OCI-LY3 (cell line): ENCODE data around the gene PEX7.

Source experiments
- H2AFZ ChIP-seq: fragments of 200-600, 300-600 bp; shearing (Covaris generic); 2 replicates; pipeline ENCODE4 v1.6.0; 2014; ENCODE audit warnings: antibody characterized with exemption, low read depth, low read length
- H3K27ac ChIP-seq: fragments of 200-600, 300-600 bp; sonication (generic); 2 replicates; pipeline ENCODE4 v1.5.1; 2014; ENCODE audit warnings: mild to moderate bottlenecking, low read length, moderate library complexity, mixed read lengths
- H3K27me3 ChIP-seq: fragments of 200-600, 300-600 bp; sonication (generic); 2 replicates; pipeline ENCODE4 v1.6.1; 2014; ENCODE audit warnings: low read depth, low read length, mixed read lengths
- H3K36me3 ChIP-seq: fragments of 200-600, 300-600 bp; sonication (generic); replicated peaks from 2 replicates; pipeline ENCODE3; 2014; ENCODE audit warnings: low read depth, low read length, mixed read lengths
- H3K4me1 ChIP-seq: fragments of 300-600, 200-600 bp; sonication (generic); 2 replicates; pipeline ENCODE4 v1.6.1; 2014; ENCODE audit warnings: low read length, mixed read lengths
- H3K4me2 ChIP-seq: fragments of 200-600, 300-600 bp; sonication (generic); 2 replicates; pipeline ENCODE4 v1.6.1; 2014; ENCODE audit warnings: low read length, mixed read lengths
- H3K4me3 ChIP-seq: fragments of 300-600, 200-600 bp; sonication (generic); 2 replicates; pipeline ENCODE4 v1.5.1; 2014; ENCODE audit warnings: antibody characterized with exemption, mild to moderate bottlenecking, low read length, moderate library complexity
- H3K79me2 ChIP-seq: fragments of 300-600, 200-600 bp; shearing (Covaris generic); 2 replicates; pipeline ENCODE4 v1.6.1; 2014; ENCODE audit warnings: mild to moderate bottlenecking, low read length, mixed read lengths
- H3K9ac ChIP-seq: fragments of 300-600, 200-600 bp; shearing (Covaris generic); 2 replicates; pipeline ENCODE4 v1.6.0; 2014; ENCODE audit warnings: mild to moderate bottlenecking, low read length, moderate library complexity
- H3K9me3 ChIP-seq: fragments of 200-600, 300-600 bp; shearing (Covaris generic); 2 replicates; pipeline ENCODE4 v1.6.1; 2014; ENCODE audit warnings: low read length, mixed read lengths; ENCODE audit not compliant: insufficient read depth
- H4K20me1 ChIP-seq: fragments of 200-600, 300-600 bp; sonication (generic); 2 replicates; pipeline ENCODE4 v1.6.1; 2016; ENCODE audit warnings: low read length, mixed read lengths; ENCODE audit not compliant: insufficient read depth
- EZH2phosphoT487 ChIP-seq: fragments of 200-600 bp; shearing (Covaris generic); IDR thresholded peaks from 2 replicates; pipeline ENCODE4 v1.6.1; 2018; ENCODE audit warnings: antibody characterized with exemption, mixed run types, low read depth
- TF ChIP-seq, protein P1 (sequence below): fragments of 200-600, 300-600 bp; sonication (generic); IDR thresholded peaks from 2 replicates; pipeline ENCODE4 v1.5.1; 2014; ENCODE audit warnings: antibody characterized with exemption, low read length, low read depth

The PEX7 gene

DNA sequence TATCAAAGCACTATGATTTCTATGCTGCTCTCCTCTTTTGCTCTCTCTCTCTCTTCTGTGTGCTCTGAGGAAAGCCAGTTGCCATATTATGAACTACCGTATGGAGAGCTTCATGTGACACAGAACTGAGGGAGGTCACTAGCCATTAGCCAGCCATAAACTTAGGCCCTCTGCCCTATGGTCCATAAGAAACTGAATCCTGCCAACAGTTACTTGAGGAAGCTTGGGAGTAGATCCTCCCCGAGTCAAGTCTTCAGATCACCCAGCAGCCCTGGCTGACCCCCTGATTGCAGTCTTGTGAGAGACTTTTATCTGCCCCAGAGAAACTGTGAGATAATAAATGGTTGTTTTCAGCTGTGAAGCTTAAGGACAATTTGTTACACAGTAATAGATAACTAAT lies 5.7 kb upstream of the PEX7 start:
- no peaks in the 10 kb centered on the region for H3K4me1 ChIP-seq
- no peak overlapping the region for H3K27ac ChIP-seq
- no peaks in the 10 kb centered on the region for H3K27me3 ChIP-seq
- H3K4me3 ChIP-seq = no peak overlapping the region
- H3K79me2 ChIP-seq = no peaks in the 10 kb centered on the region
- H3K4me2 ChIP-seq = no peak overlapping the region
- no peak overlapping the region for H2AFZ ChIP-seq
- H4K20me1 ChIP-seq = no peaks in the 10 kb centered on the region
- no peak for TF ChIP-seq EZH2phosphoT487
- TF ChIP-seq, protein P1, sequence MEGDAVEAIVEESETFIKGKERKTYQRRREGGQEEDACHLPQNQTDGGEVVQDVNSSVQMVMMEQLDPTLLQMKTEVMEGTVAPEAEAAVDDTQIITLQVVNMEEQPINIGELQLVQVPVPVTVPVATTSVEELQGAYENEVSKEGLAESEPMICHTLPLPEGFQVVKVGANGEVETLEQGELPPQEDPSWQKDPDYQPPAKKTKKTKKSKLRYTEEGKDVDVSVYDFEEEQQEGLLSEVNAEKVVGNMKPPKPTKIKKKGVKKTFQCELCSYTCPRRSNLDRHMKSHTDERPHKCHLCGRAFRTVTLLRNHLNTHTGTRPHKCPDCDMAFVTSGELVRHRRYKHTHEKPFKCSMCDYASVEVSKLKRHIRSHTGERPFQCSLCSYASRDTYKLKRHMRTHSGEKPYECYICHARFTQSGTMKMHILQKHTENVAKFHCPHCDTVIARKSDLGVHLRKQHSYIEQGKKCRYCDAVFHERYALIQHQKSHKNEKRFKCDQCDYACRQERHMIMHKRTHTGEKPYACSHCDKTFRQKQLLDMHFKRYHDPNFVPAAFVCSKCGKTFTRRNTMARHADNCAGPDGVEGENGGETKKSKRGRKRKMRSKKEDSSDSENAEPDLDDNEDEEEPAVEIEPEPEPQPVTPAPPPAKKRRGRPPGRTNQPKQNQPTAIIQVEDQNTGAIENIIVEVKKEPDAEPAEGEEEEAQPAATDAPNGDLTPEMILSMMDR = no peak
- no peaks in the 10 kb centered on the region for H3K9me3 ChIP-seq
- H3K36me3 ChIP-seq = no peaks in the 10 kb centered on the region
- no peak overlapping the region for H3K9ac ChIP-seq

DNA sequence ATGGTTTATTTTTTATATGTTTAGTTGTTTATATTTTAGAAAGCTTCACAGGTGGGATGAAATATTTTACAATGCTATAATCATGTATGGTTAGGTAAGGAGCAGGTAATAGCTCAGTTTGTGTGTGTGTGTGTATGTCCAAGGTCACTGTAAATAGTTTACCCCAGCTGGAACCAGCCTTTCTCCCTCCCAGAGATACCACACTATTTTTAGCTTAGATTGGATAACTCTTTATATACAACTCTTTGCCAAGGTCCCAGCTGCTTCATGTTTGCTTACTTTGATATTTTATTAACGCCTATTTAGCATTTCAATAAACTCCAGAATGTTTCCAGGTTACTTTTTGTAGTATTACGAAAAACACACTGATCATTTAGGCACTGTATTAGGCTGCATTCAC lies 1.8 kb upstream of the PEX7 start:
- H3K4me1 ChIP-seq = peaks cover 4% of the 10 kb centered on the region; the same call in 1 of the 2 replicates
- no peaks in the 10 kb centered on the region for H3K27me3 ChIP-seq
- no peak overlapping the region for H3K4me2 ChIP-seq
- no peak overlapping the region for H3K27ac ChIP-seq
- no peak overlapping the region for H2AFZ ChIP-seq
- no peaks in the 10 kb centered on the region for H3K9me3 ChIP-seq
- no peaks in the 10 kb centered on the region for H3K79me2 ChIP-seq
- H4K20me1 ChIP-seq = no peaks in the 10 kb centered on the region
- H3K4me3 ChIP-seq = no peak overlapping the region
- no peak overlapping the region for H3K9ac ChIP-seq
- H3K36me3 ChIP-seq = no peaks in the 10 kb centered on the region
- TF ChIP-seq, protein P1 = no peak
- TF ChIP-seq EZH2phosphoT487 = no peak

DNA sequence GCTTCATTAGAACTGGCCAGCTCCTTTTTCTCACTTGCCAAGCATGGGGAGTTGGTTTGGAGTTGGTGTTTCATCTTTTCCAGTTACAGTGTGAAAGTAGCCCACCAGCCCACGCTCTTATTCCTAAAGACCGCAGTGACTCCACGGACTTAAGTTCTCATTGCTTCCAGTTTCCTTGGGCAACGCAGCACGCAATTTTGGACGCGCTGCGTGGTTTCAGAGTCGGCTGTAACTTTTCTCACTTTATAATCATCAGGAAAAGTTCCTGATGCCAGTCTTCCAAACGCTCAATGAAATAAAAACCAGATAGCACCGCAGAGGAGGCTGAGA lies 381 bp upstream of the PEX7 start:
- peaks cover 4% of the 10 kb centered on the region; the same call in 1 of the 2 replicates for H3K4me1 ChIP-seq
- peak overlapping the region; percentile 27; the same call in 1 of the 2 replicates for H3K27ac ChIP-seq
- H3K27me3 ChIP-seq = no peaks in the 10 kb centered on the region
- H4K20me1 ChIP-seq = no peaks in the 10 kb centered on the region
- H3K4me2 ChIP-seq = peak overlapping the region; percentile 75
- TF ChIP-seq, protein P1 = no peak
- TF ChIP-seq EZH2phosphoT487 = no peak
- H2AFZ ChIP-seq = peak overlapping the region; percentile 98
- H3K36me3 ChIP-seq = no peaks in the 10 kb centered on the region
- peak overlapping the region; percentile 72 for H3K9ac ChIP-seq
- H3K4me3 ChIP-seq = peak overlapping the region; percentile 86
- H3K79me2 ChIP-seq = no peaks in the 10 kb centered on the region
- H3K9me3 ChIP-seq = no peaks in the 10 kb centered on the region

DNA sequence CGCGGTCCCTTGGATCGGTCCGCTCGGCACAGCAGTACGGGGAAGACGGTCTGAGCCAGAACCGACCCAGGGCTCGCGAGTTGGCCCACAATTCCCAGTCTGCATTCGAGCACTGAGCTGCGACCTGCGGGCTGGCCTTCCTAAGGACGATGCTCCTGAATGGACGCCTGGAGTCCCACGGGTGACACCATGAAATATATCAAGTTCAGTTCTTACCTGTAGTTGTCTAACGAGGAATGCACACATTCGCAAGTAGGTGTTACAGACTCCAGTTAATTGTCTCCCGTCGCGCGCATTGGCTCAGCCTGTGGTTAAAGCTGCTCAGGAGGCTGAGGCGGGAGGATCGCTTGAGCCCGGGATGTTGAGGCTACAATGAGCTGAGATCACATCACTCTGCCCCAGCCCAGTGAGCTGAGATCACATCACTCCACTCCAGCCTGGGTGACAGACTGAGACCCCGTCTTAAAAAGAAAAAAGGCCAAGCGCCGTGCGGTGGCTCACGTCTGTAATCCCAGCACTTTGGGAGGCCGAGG lies 802 bp downstream of the PEX7 start:
- no peaks in the 10 kb centered on the region for H3K9me3 ChIP-seq

More for the DNA sequence above, 802 bp downstream of the PEX7 start:
- H3K4me3 ChIP-seq = peak overlapping the region; percentile 86
- H3K4me2 ChIP-seq = peak overlapping the region; percentile 88
- no peaks in the 10 kb centered on the region for H4K20me1 ChIP-seq
- no peak overlapping the region for H2AFZ ChIP-seq
- peaks cover 2% of the 10 kb centered on the region for H3K36me3 ChIP-seq
- H3K9ac ChIP-seq = peak overlapping the region; percentile 72
- TF ChIP-seq EZH2phosphoT487 = no peak
- TF ChIP-seq, protein P1 = no peak
- H3K27ac ChIP-seq = no peak overlapping the region
- peaks cover 4% of the 10 kb centered on the region; the same call in 1 of the 2 replicates for H3K4me1 ChIP-seq
- H3K27me3 ChIP-seq = no peaks in the 10 kb centered on the region
- no peaks in the 10 kb centered on the region for H3K79me2 ChIP-seq
